CD4-positive, alpha-beta T cell treated with Interleukin-10 for 1 hour (primary cell): ENCODE measurements around the gene MTCH2.
"Not testable (repeated sequence)": the region's sequence is repeated elsewhere in the genome, so short reads cannot be mapped to it uniquely, and the experiment has no call there.

Experiments
- DNase-seq: peaks from one replicate; pipeline ENCODE4 v3.0.0-alpha.2; 2020

Gene MTCH2

DNA sequence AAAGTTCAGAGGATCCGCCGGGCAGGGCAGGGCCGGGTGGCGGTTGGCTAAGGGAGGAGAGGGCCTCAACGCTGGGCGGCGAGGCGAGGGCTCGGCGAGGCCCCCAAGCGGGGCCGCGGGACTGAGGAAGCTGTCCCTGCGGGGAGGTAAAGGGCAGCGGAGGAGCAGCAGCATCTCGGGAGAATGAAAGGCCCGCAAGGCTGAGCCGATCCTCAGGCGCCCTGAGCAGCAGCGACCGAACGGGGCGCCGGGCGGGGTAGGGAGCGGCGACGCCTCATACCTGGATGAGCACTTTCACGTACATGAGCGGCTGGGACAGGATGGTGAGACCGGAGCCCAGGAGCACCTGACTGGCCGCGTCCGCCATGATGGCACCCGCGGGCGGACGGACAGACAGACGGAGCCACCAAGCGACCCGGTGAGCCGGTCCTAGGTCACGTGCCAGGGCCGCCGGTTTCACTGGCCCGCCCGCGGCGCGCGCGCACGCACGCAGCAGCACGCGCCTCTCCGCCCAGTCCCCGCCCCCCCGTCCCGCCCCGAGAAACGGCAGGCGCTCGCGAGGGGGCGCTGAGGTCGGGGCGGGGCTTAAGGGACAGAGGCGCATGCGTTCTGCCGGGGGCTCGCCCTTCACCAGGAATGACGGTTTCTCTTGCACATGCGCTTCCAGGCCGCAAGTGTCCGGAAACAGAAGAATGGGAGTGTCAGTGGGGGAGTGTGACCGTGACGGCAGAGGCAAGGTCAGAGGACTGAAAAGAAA lies at the start of gene MTCH2:
MTCH2 (minus strand) TSS at position 461 of the 757 bp plus-strand sequence; CDS start at position 367, 94 bp downstream.
- peak; percentile 97 for DNase-seq

DNA sequence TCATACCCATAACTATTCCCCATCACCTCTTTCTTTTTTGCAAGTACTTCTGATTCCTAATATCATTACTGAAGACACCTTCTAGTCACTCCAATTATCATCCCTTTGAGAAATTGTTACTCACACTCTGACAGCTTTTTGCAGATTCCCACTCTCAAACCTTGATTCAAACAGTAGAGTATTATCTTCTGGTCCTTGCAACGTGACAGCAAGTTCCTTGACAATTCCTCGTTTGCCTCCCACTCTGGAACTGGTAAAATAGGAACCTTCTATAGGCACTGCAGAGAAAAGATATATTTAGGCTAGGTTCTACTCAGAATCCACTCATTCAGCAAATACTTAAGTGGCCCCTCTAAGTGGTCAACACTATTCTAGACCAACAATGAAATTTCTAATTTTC lies 49.6 kb upstream of the MTCH2 start:
- DNase-seq: no peak

GRCh38 chr11:47689480-47689879 lies 47.1 kb upstream of the MTCH2 start:
- no peak for DNase-seq

GRCh38 chr11:47688991-47689390 lies 46.6 kb upstream of the MTCH2 start:
- DNase-seq: no peak

DNA sequence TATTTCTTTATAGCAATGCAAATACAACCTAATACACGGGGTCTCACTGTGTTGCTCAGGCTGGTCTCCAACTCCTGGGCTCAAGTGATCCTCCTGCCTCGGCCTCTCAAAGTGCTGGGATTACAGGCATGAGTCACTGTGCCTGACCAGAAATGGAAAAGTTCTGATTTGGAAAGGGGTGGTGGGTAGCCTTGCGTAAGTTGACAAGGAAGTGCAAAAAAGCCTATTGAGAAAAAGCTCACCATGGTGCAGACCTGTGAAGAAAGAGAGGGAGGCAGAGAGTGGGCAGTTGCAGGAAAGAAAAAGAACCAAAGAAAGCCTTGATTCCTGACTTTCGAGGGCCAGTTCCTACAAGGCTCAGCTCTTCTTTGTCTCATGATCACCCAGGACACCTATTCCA lies 45.8 kb upstream of the MTCH2 start:
- no peak for DNase-seq

DNA sequence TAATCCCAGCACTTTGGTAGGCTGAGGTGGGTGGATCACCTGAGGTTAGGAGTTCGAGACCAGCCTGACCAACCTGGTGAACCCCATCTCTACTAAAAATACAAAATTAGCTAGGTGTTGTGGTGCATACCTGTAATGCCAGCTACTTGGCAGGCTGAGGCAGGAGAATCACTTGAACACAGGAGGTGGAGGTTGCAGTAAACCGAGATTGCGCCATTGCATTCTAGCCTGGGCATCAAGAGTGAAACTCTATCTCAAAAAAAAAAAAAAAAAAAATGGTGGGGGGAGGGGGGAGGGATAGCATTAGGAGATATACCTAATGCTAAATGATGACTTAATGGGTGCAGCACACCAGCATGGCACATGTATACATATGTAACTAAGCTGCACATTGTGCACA lies 44.3 kb upstream of the MTCH2 start:
- DNase-seq: not testable (repeated sequence)

DNA sequence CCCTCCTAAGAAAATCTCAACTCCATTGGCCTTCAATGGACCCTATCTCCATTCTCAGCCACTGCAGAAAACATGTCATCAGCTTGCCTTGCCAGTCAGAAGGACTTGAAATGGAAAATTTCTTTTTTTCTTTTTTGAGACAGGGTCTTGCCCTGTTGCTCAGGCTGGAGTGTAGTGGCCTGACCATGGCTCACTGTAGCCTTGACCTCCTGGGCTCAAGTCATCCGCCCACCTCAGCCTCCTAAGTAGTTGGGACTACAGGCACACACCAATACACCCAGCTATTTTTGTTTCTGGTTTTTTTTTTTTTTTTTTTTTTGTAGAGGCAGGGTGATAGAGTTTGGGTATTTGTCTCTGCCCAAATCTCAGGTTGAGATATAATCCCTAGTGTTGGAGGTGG lies 43.8 kb upstream of the MTCH2 start:
- no peak for DNase-seq

- no peak for DNase-seq
These were observed 33.5 kb upstream of the MTCH2 start for GRCh38 chr11:47675851-47676250.

- no peak for DNase-seq
These were observed 29.9 kb upstream of the MTCH2 start for GRCh38 chr11:47672283-47672730.

DNA sequence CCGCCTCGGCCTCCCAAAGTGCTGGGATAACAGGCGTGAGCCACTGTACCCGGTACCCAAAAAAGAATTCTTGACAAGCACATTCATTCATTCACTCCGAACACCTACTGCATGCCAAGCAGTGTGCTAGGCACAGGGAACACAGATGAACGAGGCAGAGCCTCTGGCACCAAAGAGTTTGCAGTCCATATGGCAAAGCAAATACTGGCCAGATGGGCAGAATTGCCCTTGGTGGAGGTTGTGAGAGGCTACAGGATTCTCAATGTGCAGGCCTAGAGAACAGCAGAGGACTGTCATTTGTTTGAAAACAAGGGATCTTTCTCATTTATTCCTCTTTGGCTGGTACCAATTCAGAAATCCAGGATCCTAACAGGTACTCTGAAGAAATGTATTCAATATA lies 27.5 kb upstream of the MTCH2 start:
- no peak for DNase-seq

GRCh38 chr11:47668665-47669064 lies 26.3 kb upstream of the MTCH2 start:
- no peak for DNase-seq

GRCh38 chr11:47667555-47667954 lies 25.2 kb upstream of the MTCH2 start:
- no peak for DNase-seq

- DNase-seq: no peak
These were observed 24.8 kb upstream of the MTCH2 start for GRCh38 chr11:47667135-47667534.

DNA sequence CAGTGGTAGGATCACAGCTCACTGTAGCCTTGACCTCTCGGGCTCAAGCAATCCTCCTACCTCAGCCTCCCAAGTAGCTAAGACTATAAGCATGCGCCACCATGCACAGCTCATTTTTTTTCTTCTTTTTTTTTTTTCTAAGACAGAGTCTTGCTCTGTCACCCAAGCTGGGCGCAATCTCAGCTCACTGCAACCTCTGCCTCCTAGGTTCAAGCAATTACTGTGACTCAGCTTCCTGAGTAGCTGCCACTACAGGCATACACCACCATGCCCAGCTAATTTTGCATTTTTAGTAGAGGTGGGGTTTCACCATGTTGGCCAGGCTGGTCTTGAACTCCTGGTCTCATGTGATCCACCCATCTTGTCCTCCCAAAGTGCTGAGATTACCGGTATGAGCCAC lies 22.6 kb upstream of the MTCH2 start:
- DNase-seq: not testable (repeated sequence)

- DNase-seq: no peak
These were observed 18.9 kb upstream of the MTCH2 start for GRCh38 chr11:47661245-47661644.

DNA sequence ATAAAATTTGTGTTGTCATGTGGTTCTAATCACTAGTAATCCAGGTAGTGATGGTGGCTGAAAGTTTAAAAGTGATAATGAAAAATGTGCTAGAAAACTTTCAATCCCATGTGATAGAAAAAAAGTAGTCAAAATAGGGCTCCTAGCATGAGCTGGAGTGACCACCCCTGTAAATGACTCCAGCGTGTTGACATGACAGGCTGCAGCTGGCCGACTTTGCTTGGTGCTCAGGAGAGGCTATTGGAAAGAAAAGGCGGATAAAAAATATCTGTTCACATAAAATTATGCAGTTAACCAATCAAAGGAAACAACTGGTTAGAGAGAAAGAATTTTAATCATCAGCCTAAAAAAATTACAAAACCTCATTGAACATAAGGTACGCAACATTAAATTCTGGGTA lies 16.9 kb upstream of the MTCH2 start:
- no peak for DNase-seq

DNA sequence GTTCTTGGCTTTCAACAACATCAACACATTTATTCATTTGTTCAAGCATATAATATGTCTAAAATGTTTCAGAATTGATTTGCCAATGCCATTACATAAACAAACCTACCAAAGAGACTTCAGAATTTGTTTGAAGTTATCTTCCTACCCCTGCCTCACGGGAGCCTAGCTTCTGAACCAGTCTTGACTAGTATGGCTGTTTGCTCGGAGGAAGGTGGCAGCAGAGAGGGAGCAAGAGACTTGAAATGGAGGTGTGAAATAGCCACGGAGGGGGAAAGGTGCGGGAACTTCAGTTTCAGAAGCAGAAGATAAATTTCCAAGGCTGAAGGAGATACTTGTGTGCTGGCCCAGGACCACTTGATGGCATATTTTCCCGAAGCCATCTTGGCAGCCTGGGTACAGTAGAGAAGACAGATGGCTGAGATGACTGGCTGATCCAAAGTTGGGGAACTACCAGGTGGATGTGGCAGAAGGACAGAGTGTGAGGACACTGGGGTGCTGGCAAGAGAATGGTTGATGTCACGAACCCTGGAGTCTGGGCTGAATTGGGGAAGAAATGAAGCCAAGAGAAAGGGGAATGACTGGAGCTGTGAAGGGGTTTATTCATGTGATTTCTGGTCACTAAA lies 14.0 kb upstream of the MTCH2 start:
- no peak for DNase-seq

DNA sequence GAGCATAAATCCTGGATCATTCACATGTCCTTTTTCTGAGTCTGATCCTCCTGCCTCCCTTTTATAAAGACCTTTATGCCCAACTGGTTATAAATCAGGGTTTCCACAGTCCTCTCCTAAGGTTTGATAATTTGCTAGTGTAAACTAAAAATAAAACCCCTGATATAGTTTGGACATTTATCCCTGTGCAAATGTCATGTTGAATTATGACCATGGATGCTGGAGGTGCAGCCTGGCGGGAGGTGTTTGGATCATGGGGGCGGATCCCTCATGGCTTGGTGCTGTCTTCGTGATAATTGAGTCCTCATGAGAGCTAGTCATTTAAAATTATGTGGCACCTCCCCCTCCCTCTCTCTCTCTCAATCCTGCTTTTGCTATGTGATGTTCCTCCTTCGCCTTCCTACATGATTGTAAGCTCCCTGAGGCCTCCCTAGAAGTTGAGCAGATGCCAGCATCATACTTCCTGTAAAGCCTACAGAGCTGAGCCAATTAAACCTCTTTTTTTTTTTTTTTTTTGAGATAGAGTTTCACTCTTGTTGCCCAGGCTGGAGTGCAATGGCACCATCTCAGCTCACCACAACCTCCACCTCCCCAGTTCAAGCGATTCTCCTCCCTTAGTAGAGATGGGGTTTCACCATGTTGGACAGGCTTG lies 9.6 kb upstream of the MTCH2 start:
- no peak for DNase-seq

DNA sequence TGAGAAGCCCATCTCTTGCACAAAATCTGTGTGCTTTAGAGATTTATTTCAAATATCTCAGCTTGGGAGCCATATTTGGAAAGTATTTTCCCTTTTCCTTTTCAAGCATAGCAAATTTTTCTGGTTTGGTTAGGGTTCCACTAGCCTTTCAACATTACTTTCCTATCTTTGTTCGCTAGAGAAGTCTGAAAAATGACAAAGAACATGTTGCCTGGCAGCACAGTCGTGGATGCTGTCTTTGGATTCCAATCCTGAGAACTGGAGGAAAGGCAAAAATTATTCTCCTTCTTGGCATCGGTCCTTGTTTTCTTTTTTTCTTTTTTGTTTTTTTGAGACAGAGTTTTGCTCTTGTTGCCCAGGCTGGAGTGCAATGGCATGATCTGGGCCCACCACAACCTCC lies 6.9 kb upstream of the MTCH2 start:
- DNase-seq: no peak

- no peak for DNase-seq
These were observed 3.7 kb upstream of the MTCH2 start for GRCh38 chr11:47646019-47646418.

DNA sequence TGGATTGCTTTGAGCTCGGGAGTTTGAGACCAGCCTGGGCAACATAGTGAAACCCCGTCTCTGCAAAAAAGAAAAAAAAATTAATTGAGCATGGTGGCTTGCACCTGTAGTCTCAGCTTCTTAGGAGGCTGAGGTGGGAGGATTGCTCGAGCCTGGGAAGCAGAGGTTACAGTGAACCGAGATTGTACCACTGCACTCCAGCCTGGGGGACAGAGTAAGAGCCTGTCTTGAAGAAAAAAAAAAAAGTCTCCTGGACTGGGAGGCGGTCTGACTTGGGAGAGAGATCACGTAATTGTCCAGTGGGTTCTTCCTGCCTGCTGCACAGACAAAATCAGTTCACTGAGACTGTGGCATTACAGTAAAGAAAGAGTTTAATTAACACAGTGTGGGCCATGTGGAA lies 3.1 kb upstream of the MTCH2 start:
- DNase-seq: no peak

GRCh38 chr11:47641600-47642098 lies 710 bp downstream of the MTCH2 start:
- DNase-seq: no peak

DNA sequence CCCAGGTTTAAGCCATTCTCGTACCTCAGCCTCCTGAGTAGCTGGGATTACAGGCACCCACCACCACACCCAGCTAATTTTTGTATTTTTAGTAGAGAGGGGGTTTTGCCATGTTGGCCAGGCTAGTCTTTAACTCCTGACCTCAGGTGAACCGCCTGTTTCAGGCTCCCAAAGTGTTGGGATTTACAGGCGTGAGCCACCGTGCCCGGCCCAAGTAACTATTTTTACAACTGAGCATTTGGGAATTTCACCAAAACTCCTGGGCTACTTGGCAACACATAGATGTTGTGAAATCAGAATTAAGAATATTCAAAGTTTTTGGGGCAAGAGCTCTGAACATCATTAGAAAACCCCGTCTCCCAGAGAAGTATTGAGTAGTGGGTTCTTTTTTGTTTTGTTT lies 1.9 kb downstream of the MTCH2 start:
- DNase-seq: not testable (repeated sequence)

DNA sequence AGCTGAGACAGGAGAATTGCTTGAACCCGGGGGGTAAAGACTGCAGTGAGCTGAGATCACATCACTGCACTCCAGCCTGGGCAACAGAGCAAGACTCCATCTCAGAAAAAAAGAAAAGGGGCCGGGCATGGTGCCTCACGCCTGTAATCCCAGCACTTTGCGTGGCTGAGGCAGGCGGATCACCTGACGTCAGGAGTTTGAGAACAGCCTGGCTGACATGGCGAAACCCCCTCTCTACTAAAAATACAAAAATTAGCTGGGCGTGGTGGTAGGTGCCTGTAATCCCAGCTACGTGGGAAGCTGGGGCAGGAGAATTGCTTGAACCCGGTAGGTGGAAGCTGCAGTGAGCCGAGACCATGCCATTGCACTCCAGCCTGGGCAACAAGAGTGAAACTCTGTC lies 6.0 kb downstream of the MTCH2 start:
- DNase-seq: not testable (repeated sequence)
